Fibroblast of the aortic adventitia (primary cell): ENCODE data around the gene SH3BP5. TPM values are rescaled to one million over a fixed set of nuclear protein-coding genes. Genes with fewer than 3 reads are reported as not detected.

ENCODE experiments used
- small RNA-seq: library from RNA; depleted of rRNA; stranded (forward); fragments of <200 nt; gene quantifications from one replicate; pipeline ENCODE3, GENCODE V24; 2012
- total RNA-seq: library from RNA; depleted of rRNA; stranded (reverse); fragments of >200 nt; gene quantifications from 2 replicates; pipeline ENCODE4 v1.2.3, GENCODE V29; 2012; ENCODE audit warnings: low replicate concordance

SH3BP5 gene
- total RNA-seq, 1 donor = 25.5 TPM

Small RNA genes within 50 kb of the gene (small RNA-seq; reads per million reads assigned to genes)
- gene HMGN2P7 (not detected), gene RNU6-454P (not detected)

Other genes with a start within 250 kb of the SH3BP5 start
- gene RBSN, start 233.4 kb downstream of the SH3BP5 start, total RNA-seq = 22.7 and 29.6 TPM in 2 replicates
- 36.3 and 47.3 TPM in 2 replicates for gene CAPN7, start 126.3 kb downstream of the SH3BP5 start, total RNA-seq
- gene METTL6, start 95.0 kb upstream of the SH3BP5 start, total RNA-seq = 30.0 and 30.6 TPM in 2 replicates
- gene EAF1, start 95.0 kb upstream of the SH3BP5 start, total RNA-seq = 15.2 and 21.1 TPM in 2 replicates
- gene COLQ, start 189.1 kb upstream of the SH3BP5 start, total RNA-seq = 1.2 and 1.8 TPM in 2 replicates